CD4-positive, alpha-beta T cell treated with Interleukin-21 for 1 hour (primary cell): Measurements from ENCODE around the gene DNAJB6.

Experiments
- DNase-seq: peaks from one replicate; pipeline ENCODE4 v3.0.0-alpha.2; 2020

Gene DNAJB6

GRCh38 chr7:157371296-157371695 lies 34.5 kb downstream of the DNAJB6 start:
- no peak for DNase-seq

- DNase-seq = no peak
Observed at GRCh38 chr7:157372300-157373232, 35.8 kb downstream of the DNAJB6 start.

- DNase-seq = no peak
Observed at GRCh38 chr7:157373493-157373892, 36.7 kb downstream of the DNAJB6 start.

GRCh38 chr7:157375410-157375809 lies 38.6 kb downstream of the DNAJB6 start:
- DNase-seq = no peak

GRCh38 chr7:157377436-157378124 lies 40.8 kb downstream of the DNAJB6 start:
- DNase-seq = no peak

- no peak for DNase-seq
Observed at GRCh38 chr7:157378390-157378789, 41.6 kb downstream of the DNAJB6 start.

GRCh38 chr7:157379493-157379892 lies 42.7 kb downstream of the DNAJB6 start:
- no peak for DNase-seq

- no peak for DNase-seq
Observed at GRCh38 chr7:157380416-157380815, 43.6 kb downstream of the DNAJB6 start.

GRCh38 chr7:157383868-157384267 lies 47.1 kb downstream of the DNAJB6 start:
- DNase-seq = no peak

- no peak for DNase-seq
Observed at GRCh38 chr7:157384301-157384700, 47.5 kb downstream of the DNAJB6 start.

- DNase-seq = peak; percentile 89
Observed at GRCh38 chr7:157386979-157387800, 50.4 kb downstream of the DNAJB6 start.

GRCh38 chr7:157388301-157388700 lies 51.5 kb downstream of the DNAJB6 start:
- no peak for DNase-seq

GRCh38 chr7:157389951-157390730 lies 53.3 kb downstream of the DNAJB6 start:
- DNase-seq = peak; percentile 37

- no peak for DNase-seq
Observed at GRCh38 chr7:157391036-157391710, 54.4 kb downstream of the DNAJB6 start.

- no peak for DNase-seq
Observed at GRCh38 chr7:157392256-157393037, 55.6 kb downstream of the DNAJB6 start.

GRCh38 chr7:157394246-157395191 lies 57.7 kb downstream of the DNAJB6 start:
- DNase-seq = no peak

GRCh38 chr7:157395206-157395605 lies 58.4 kb downstream of the DNAJB6 start:
- no peak for DNase-seq

- DNase-seq = no peak
Observed at GRCh38 chr7:157396316-157397035, 59.7 kb downstream of the DNAJB6 start.
